Adrenal gland (tissue), 12 donors: ENCODE results near the gene RRAD. TPM values are rescaled to one million over a fixed set of nuclear protein-coding genes. Genes with fewer than 3 reads are reported as not detected.

Experiments used
- DNase-seq, 7 donors: peaks; one replicate each; pipeline ENCODE4 v3.0.0-alpha.2; 2019 to 2020
- H3K27ac ChIP-seq, 5 donors: fragments of 200-600 bp; sonication (generic) in 4 of 5; 1 replicate in 3 of 5; 2 replicates in 2 of 5; pipeline versions ENCODE4 v1.5.1 to v1.8.0; 2016 to 2020; ENCODE audit warnings: mild to moderate bottlenecking in 1 of 5
- H3K27me3 ChIP-seq: fragments of 200-600 bp; 2 replicates; pipeline ENCODE4 v1.8.0; 2021
- H3K36me3 ChIP-seq, 2 donors: fragments of 200-600 bp; replicated peaks in 1 of 2; 1 replicate in 1 of 2; 2 replicates in 1 of 2; pipeline versions ENCODE4 v1.5.1 to v1.8.0; 2018 to 2022
- H3K4me1 ChIP-seq, 2 donors: fragments of 200-600 bp; replicated peaks in 1 of 2; 1 replicate in 1 of 2; 2 replicates in 1 of 2; pipeline versions ENCODE4 v1.5.1 to v1.8.0; 2018 to 2021
- H3K4me3 ChIP-seq, 4 donors: fragments of 200-600 bp; sonication (generic) in 3 of 4; one replicate each; pipeline ENCODE4 v1.5.1; 2016 to 2018
- H3K9me3 ChIP-seq, 3 donors: fragments of 200-600 bp; sonication (generic) in 1 of 3; replicated peaks in 1 of 3; 1 replicate in 2 of 3; 2 replicates in 1 of 3; pipeline versions ENCODE4 v1.5.1 to v1.8.0; 2016 to 2021
- POLR2A ChIP-seq, 2 donors: fragments of 450-650 bp; IDR thresholded peaks; one replicate each; pipeline ENCODE4 v1.6.1; 2017; ENCODE audit warnings: antibody characterized with exemption in 2 of 2, mild to moderate bottlenecking in 2 of 2, moderate library complexity in 1 of 2
- WGBS, 4 donors: extraction: QIAGEN DNeasy Blood & Tissue Kit in 2 of 4; methylation state at CpG; one replicate each; pipeline versions ENCODE4 v1.1.5 to v1.1.7; 2013 to 2017; 5-methylcytosine and 5-hydroxymethylcytosine counted together
- intact Hi-C, 2 donors: fragments of 100-400 bp; cut with DNase I; formaldehyde crosslinking; loops; one replicate each; pipeline versions ENCODE4 v1.14.1 to v1.15.0; 2022 to 2023
- polyA plus RNA-seq, 3 donors: library from polyadenylated mRNA; stranded (reverse); fragments of 200-250 nt in 2 of 3; fragments of 350-450 nt in 1 of 3; fragmentation: Illumina TruSeq in 1 of 3; extraction: RNeasy Lipid Tissue Mini Kit (QIAGEN cat#74804) in 1 of 3; gene quantifications; one replicate each; pipeline ENCODE4 v1.2.3, GENCODE V29; 2013 to 2014
- total RNA-seq, 9 donors: library from RNA; depleted of rRNA in 4 of 9; stranded (reverse); fragments of >200 nt in 4 of 9; fragments of 120-200 nt in 1 of 9; fragmentation: NEBNext Ultra II Directional in 1 of 9; extraction: Animal tissue kit (Norgen Biotek cat#: 25700) in 1 of 9; gene quantifications; one replicate each; pipeline versions ENCODE4 v1.1.0 to v1.2.4, GENCODE V29; 2013 to 2023
- TF ChIP-seq, protein P1 (sequence below), 6 experiments: fragments of 450-650 bp in 4 of 6; fragments of 200-600 bp in 2 of 6; sonication (generic) in 1 of 6; IDR thresholded peaks; 1 replicate in 5 of 6; 2 replicates in 1 of 6; pipeline versions ENCODE4 v1.5.1 to v1.8.0; 2016 to 2021; ENCODE audit warnings: antibody characterized with exemption in 6 of 6, mild to moderate bottlenecking in 2 of 6, moderate library complexity in 1 of 6
- donor health status: healthy with polysubstance abuse.
- donor health status: Bipolar disorder and iron deficiency.
- donor health status: DM: yes; HTN: yes; CAD: no.
- donor health status: DM: no; HTN: no; CAD: no.
- donor health status: DM: no; HTN: no; CAD: no.
- donor health status: DM: yes; HTN: yes; CAD: no.

The RRAD gene
- total and polyA plus RNA-seq, 12 donors, result 0.22 to 52.5 (median 13.0) TPM

GRCh38 chr16:66918355-66918754 is 7.0 kb downstream of the RRAD start:
- no peaks in the 10 kb centered on the region for H3K9me3 ChIP-seq
- no peaks in the 10 kb centered on the region for H3K27me3 ChIP-seq
- H3K36me3 ChIP-seq, result no peaks in the 10 kb centered on the region
- no peak for DNase-seq
- 88 to 93% (median 91%) methylated on average over 6 of the region's 6 CpGs for WGBS, 4 donors
- peaks cover 4 to 6% of the 10 kb centered on the region in 2 donors for H3K4me1 ChIP-seq
- no peak overlapping the region for H3K4me3 ChIP-seq
- intact Hi-C loops, result no loop called here
- H3K27ac ChIP-seq, result no peak overlapping the region
- TF ChIP-seq POLR2A (IDR thresholded peaks at IDR 0.05), result no peak
- TF ChIP-seq, protein P1, sequence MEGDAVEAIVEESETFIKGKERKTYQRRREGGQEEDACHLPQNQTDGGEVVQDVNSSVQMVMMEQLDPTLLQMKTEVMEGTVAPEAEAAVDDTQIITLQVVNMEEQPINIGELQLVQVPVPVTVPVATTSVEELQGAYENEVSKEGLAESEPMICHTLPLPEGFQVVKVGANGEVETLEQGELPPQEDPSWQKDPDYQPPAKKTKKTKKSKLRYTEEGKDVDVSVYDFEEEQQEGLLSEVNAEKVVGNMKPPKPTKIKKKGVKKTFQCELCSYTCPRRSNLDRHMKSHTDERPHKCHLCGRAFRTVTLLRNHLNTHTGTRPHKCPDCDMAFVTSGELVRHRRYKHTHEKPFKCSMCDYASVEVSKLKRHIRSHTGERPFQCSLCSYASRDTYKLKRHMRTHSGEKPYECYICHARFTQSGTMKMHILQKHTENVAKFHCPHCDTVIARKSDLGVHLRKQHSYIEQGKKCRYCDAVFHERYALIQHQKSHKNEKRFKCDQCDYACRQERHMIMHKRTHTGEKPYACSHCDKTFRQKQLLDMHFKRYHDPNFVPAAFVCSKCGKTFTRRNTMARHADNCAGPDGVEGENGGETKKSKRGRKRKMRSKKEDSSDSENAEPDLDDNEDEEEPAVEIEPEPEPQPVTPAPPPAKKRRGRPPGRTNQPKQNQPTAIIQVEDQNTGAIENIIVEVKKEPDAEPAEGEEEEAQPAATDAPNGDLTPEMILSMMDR (IDR thresholded peaks at IDR 0.05), result no peak

DNA sequence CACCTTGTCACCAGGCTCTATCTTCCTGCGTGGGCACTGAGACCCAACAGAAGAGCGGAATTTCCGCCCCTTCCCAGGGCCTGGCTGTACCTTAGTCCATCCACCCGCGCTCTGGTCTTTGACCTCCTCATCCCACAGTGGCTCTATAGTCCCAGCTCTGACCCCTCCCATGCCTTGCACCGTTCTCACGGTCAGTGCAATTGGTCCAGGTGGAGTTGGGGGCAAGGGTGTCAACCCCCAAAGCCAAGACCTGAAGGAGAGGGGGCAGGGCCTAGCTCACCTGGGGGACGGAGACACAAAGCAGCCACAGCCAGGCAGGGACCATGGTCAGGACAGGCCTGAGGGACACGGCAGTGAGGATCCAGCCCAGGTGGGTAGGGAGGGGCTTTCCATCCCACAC is 7.6 kb downstream of the RRAD start:
- TF ChIP-seq, protein P1 (IDR thresholded peaks at IDR 0.05), result no peak
- TF ChIP-seq POLR2A (IDR thresholded peaks at IDR 0.05), result no peak
- intact Hi-C loops, result no loop called here
- H3K36me3 ChIP-seq, result no peaks in the 10 kb centered on the region
- no peaks in the 10 kb centered on the region for H3K9me3 ChIP-seq
- no peak for DNase-seq
- no peaks in the 10 kb centered on the region for H3K27me3 ChIP-seq
- peaks cover 0 to 1% of the 10 kb centered on the region in 2 donors for H3K4me1 ChIP-seq
- WGBS, 4 donors, result 87 to 94% (median 91%) methylated on average over 7 to 9 of the region's 9 CpGs
- no peak overlapping the region for H3K27ac ChIP-seq
- no peak overlapping the region for H3K4me3 ChIP-seq

DNA sequence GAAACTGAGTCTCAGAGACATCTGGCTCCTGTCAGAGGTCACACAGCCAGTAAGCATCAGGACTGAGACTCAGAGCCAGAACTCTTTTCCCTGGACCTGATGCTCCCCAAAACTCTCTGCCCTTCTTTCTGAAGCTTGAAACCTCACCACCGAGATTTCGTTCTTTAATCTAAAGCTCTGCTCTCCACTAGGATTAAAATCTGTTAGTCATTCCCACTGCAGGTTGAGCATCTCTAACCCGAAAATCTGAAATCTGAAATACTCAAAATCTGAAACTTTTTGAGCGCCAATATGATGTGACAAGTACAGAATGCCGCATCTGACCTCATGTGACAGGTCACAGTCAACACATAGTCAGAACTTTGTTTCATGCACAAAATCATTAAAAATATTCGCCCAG is 8.8 kb downstream of the RRAD start:
- H3K27me3 ChIP-seq, result no peaks in the 10 kb centered on the region
- no peak for TF ChIP-seq POLR2A (IDR thresholded peaks at IDR 0.05)
- TF ChIP-seq, protein P1 (IDR thresholded peaks at IDR 0.05), result no peak
- DNase-seq, result no peak
- H3K9me3 ChIP-seq, result no peaks in the 10 kb centered on the region
- no peaks in the 10 kb centered on the region for H3K36me3 ChIP-seq
- no peak overlapping the region for H3K4me3 ChIP-seq
- intact Hi-C loops, result no loop called here
- H3K4me1 ChIP-seq, result no peaks in the 10 kb centered on the region
- 82 to 86% (median 84%) methylated on average over 6 of the region's 6 CpGs for WGBS, 4 donors
- H3K27ac ChIP-seq, result no peak overlapping the region

DNA sequence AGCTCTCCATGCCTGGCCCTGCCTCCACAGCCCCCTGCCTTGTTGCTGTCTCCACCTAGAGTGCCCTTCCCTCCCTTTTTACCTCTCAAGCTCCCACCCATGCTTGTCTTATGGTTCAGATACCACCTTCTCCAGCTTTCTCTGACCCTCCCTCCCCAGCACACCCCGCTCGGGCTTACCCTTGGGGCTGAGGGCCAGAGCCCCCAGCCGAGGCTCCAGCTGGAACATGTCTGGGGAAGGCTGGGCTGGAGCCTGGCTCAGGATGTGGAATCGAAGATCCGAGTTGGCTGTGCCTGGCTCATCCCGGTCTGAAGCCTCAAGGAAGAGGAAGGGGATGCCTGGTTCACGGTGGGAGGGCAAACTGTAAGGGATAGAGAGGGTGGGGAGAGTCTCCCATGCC is 10.3 kb downstream of the RRAD start:
- Histone ChIP-seq H3K4me3 (no peak overlapping the region), H3K27me3 (no peaks in the 10 kb centered on the region), H3K4me1 (no peaks in the 10 kb centered on the region), H3K36me3 (no peaks in the 10 kb centered on the region), H3K27ac (no peak overlapping the region), H3K9me3 (no peaks in the 10 kb centered on the region)
- DNase-seq, result no peak
- 71 to 83% (median 78%) methylated on average over 7 of the region's 7 CpGs for WGBS, 4 donors
- TF ChIP-seq, protein P1 (IDR thresholded peaks at IDR 0.05), result no peak
- no peak for TF ChIP-seq POLR2A (IDR thresholded peaks at IDR 0.05)
- intact Hi-C loops, result no loop called here
